AG04449 (cell line): ENCODE data around the gene PLP1.

Source experiments
- CTCF ChIA-PET: fragments of 350-600 bp; formaldehyde crosslinking; extraction: SDS; loops from one replicate; lab custom pipeline; 2021; ENCODE audit warnings: antibody characterized with exemption; lab: Yijun Ruan, JAX
- POLR2A ChIA-PET: fragments of 400-600, 350-600 bp; formaldehyde crosslinking; extraction: SDS; loops from one replicate; lab custom pipeline; 2020; ENCODE audit warnings: antibody characterized with exemption, inconsistent platforms; lab: Yijun Ruan, JAX
- DNase-seq: peaks from one replicate; pipeline ENCODE4 v3.0.0-alpha.2; 2010; ENCODE audit warnings: low read depth, low spot score
- H3K4me3 ChIP-seq: 2 replicates; pipeline ENCODE4 v1.5.1; 2011; ENCODE audit warnings: low read depth, mild to moderate bottlenecking, control low read depth, low read length
- TF ChIP-seq, protein P1 (sequence below): IDR thresholded peaks from one replicate; pipeline ENCODE4 v1.5.1; 2011; ENCODE audit warnings: mild to moderate bottlenecking, moderate library complexity, low read length, control low read depth, inconsistent platforms; ENCODE audit not compliant: insufficient read depth; ENCODE audit errors: missing control alignments

The PLP1 gene

GRCh38 chrX:103828529-103828928, 51.9 kb downstream of the PLP1 start:
- DNase-seq = no peak
- H3K4me3 ChIP-seq = no peak overlapping the region
- CTCF ChIA-PET = interaction anchor here (1.4 kb wide), 1 partner anchor 308 kb away, joined by 3 read pairs; no protein-coding TSS in a partner anchor
- TF ChIP-seq, protein P1, sequence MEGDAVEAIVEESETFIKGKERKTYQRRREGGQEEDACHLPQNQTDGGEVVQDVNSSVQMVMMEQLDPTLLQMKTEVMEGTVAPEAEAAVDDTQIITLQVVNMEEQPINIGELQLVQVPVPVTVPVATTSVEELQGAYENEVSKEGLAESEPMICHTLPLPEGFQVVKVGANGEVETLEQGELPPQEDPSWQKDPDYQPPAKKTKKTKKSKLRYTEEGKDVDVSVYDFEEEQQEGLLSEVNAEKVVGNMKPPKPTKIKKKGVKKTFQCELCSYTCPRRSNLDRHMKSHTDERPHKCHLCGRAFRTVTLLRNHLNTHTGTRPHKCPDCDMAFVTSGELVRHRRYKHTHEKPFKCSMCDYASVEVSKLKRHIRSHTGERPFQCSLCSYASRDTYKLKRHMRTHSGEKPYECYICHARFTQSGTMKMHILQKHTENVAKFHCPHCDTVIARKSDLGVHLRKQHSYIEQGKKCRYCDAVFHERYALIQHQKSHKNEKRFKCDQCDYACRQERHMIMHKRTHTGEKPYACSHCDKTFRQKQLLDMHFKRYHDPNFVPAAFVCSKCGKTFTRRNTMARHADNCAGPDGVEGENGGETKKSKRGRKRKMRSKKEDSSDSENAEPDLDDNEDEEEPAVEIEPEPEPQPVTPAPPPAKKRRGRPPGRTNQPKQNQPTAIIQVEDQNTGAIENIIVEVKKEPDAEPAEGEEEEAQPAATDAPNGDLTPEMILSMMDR = no peak
- POLR2A ChIA-PET = no interaction called here

- ChIA-PET POLR2A (no interaction called here), CTCF (interaction anchor here (2.1 to 2.5 kb wide), 2 partner anchors 14 to 306 kb away, joined by 8 to 21 read pairs; no protein-coding TSS in a partner anchor)
- no peak for DNase-seq
- TF ChIP-seq, protein P1 = no peak
- H3K4me3 ChIP-seq = no peak overlapping the region
These were observed 54.2 kb downstream of the PLP1 start for GRCh38 chrX:103830848-103831247.

DNA sequence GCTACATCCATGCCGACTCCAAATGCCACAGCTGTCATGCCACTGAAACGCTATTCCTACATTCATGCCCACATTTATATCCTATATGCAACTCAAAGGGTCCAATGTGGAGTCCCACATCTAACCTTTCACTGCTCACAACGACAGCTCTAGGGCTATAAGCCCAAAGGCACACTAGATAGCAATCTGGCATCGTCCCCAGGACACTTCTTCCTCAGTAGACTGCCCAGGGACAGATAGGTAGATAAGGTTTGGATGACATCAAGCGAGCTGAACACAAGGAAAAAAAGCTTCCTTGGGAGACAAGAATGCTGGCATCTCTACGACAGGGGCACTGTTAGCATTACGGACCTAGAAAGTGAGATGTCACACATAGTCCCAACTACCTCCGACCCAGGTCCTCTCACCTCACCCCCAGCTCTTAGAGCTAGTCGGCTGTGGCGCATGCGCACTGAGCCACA, 54.7 kb downstream of the PLP1 start:
- ChIA-PET CTCF (interaction anchor here (1.5 to 2.5 kb wide), 3 partner anchors 10 to 305 kb away, joined by 6 to 21 read pairs (median 8); no protein-coding TSS in a partner anchor), POLR2A (no interaction called here)
- peak overlapping the region; percentile 62 for H3K4me3 ChIP-seq
- DNase-seq = no peak
- TF ChIP-seq, protein P1 = no peak

DNA sequence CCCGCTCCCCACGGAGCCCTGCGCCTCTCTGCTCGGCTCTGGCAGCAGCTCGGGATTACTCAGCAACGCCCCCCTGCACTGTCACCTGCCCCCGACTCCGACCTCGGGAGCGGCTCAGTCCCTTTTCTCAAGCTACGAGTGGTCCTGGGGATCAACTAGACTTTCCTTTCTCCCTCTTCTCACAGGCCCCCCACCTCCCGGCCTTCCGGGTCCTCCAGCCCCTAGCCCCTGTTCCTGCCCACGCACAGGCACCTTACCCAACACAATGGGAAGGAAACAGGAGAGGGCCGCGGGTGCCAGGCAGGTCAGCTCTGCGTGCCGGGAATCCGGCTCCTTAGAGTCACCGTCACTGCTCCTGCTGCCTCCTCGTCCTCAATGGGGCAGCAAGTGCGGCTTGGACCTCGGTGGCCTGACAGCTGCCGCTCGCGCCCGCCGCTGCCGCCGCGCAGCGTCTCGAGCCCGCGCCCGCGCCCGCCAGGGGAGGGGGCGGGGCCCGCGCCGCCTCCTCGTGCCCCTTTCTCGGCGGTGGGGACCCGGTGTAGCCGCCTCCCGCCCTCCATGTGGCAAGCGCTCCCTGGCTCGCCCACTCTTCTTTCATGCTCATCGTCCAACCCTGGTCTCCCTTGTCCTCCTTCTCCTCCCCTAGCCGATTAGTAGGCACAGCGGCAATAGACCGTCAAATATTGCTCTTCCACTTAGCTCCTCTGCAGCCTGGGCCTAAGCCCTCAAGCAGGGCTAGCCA, 55.3 kb downstream of the PLP1 start, which contains the start of gene RAB9B:
RAB9B (minus strand) TSS at position 455 of the 742 bp plus-strand sequence. CDS start 6,473 bp downstream, outside the sequence.
- TF ChIP-seq, protein P1 = no peak
- ChIA-PET CTCF (interaction anchor here (0.9 to 2.5 kb wide), 5 partner anchors 10 to 305 kb away, joined by 3 to 21 read pairs (median 6); no protein-coding TSS in a partner anchor), POLR2A (no interaction called here)
- DNase-seq = no peak
- peak within 1 kb of the TSS; percentile 62 for H3K4me3 ChIP-seq

DNA sequence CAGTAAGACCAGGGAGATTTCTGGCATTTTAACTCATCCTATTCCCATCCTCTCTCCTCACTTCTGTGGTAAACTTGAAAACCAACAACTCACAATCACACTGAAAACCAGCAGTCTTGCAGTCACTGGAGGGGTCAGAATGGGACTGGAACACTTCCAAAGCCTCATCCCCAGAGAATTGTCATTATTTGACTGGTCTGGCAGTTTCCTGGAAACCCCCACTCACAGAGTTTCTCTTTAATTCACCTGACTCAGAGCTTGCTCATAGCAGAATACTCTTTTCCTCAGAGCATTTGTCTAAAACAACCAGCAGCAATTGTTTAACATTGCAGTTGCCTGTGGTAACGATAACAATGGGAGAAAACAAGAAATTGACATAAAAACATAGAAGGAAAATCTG, 62.8 kb downstream of the PLP1 start:
- no peak for DNase-seq
- no peak overlapping the region for H3K4me3 ChIP-seq
- CTCF ChIA-PET = no interaction called here
- TF ChIP-seq, protein P1 = no peak
- POLR2A ChIA-PET = no interaction called here
